Ascending aorta (tissue), 2 donors: Measurements from ENCODE around the gene TTC16. TPM values are rescaled to one million over a fixed set of nuclear protein-coding genes. Genes with fewer than 3 reads are reported as not detected.

Source experiments
- DNase-seq, 2 donors: peaks; one replicate each; pipeline ENCODE4 v3.0.0-alpha.2; 2019; ENCODE audit warnings: low spot score in 2 of 2
- H3K27ac ChIP-seq, 2 donors: fragments of 200-600 bp; sonication (generic); one replicate each; pipeline ENCODE4 v1.5.1; 2016 to 2017; ENCODE audit warnings: mild to moderate bottlenecking in 1 of 2
- H3K27me3 ChIP-seq: fragments of 200-600 bp; sonication (generic); one replicate; pipeline ENCODE4 v1.5.1; 2017
- H3K36me3 ChIP-seq, 2 donors: fragments of 200-600 bp; sonication (generic); one replicate each; pipeline ENCODE4 v1.5.1; 2016
- H3K4me1 ChIP-seq, 2 donors: fragments of 200-600 bp; sonication (generic); one replicate each; pipeline ENCODE4 v1.5.1; 2016 to 2017; ENCODE audit warnings: mild to moderate bottlenecking in 1 of 2
- H3K4me3 ChIP-seq, 2 donors: fragments of 200-600 bp; sonication (generic); one replicate each; pipeline ENCODE4 v1.5.1; 2016 to 2017; ENCODE audit warnings: mild to moderate bottlenecking in 1 of 2
- H3K9me3 ChIP-seq, 2 donors: fragments of 200-600 bp; sonication (generic); one replicate each; pipeline ENCODE4 v1.5.1; 2016
- CTCF ChIP-seq, 3 experiments: fragments of 200-600 bp in 2 of 3; fragments of 450-650 bp in 1 of 3; sonication (generic) in 2 of 3; IDR thresholded peaks; one replicate each; pipeline ENCODE4 v1.5.1; 2016 to 2019; ENCODE audit warnings: antibody characterized with exemption in 3 of 3, mild to moderate bottlenecking in 1 of 3, moderate library complexity in 1 of 3
- intact Hi-C: fragments of 100-400 bp; cut with DNase I; formaldehyde crosslinking; loops from one replicate; pipeline ENCODE4 v1.15.1; 2023
- total RNA-seq: library from RNA; depleted of rRNA; stranded (reverse); fragments of >200 nt; gene quantifications from one replicate; pipeline ENCODE4 v1.1.0, GENCODE V29; 2016

Gene TTC16
- total RNA-seq, 1 donor from 2014 or later: not detected

- TF ChIP-seq CTCF (IDR thresholded peaks at IDR 0.05): no peak
- no peaks in the 10 kb centered on the region for H3K9me3 ChIP-seq
- H3K27ac ChIP-seq: no peak overlapping the region
- intact Hi-C loops: no loop called here
- DNase-seq: no peak
- peaks cover 0 to 19% of the 10 kb centered on the region in 2 donors for H3K36me3 ChIP-seq
- H3K4me1 ChIP-seq: peaks cover 6 to 7% of the 10 kb centered on the region in 2 donors
- no peak overlapping the region for H3K4me3 ChIP-seq
- H3K27me3 ChIP-seq: no peaks in the 10 kb centered on the region
These were observed 16.6 kb downstream of the TTC16 start for GRCh38 chr9:127732444-127732843.

DNA sequence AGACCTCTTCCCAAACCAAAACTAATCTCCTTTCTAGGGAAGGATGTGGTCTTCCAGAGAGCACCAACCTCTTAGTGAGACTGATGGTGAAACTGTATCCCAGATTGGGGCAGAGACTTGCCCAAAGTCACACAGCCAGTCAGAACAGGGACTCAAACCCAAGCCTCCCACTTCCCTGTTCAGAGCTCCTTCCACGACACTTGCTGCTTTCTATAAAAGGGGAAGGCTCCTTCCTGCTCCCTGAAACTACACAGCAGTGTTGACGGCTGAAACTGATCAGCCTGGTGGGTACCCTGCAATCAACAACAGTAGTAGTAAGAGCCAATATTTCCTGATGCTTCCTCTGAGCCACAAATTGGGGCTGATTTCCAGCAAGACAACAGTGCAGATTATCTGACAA is 17.7 kb downstream of the TTC16 start:
- intact Hi-C loops: loop anchor here (1.0 to 2.0 kb wide), 2 partner anchors 137 to 143 kb away; no protein-coding TSS in a partner anchor
- Histone ChIP-seq H3K9me3 (no peaks in the 10 kb centered on the region), H3K4me3 (no peak overlapping the region), H3K27ac (no peak overlapping the region), H3K4me1 (peaks cover 6 to 7% of the 10 kb centered on the region in 2 donors), H3K36me3 (peaks cover 0 to 19% of the 10 kb centered on the region in 2 donors), H3K27me3 (no peaks in the 10 kb centered on the region)
- no peak for DNase-seq
- TF ChIP-seq CTCF (IDR thresholded peaks at IDR 0.05): no peak

- intact Hi-C loops: loop anchor here (1.0 to 2.0 kb wide), 2 partner anchors 137 to 144 kb away; no protein-coding TSS in a partner anchor
- no peaks in the 10 kb centered on the region for H3K9me3 ChIP-seq
- no peak for DNase-seq
- H3K36me3 ChIP-seq: peaks cover 0 to 19% of the 10 kb centered on the region in 2 donors
- H3K27ac ChIP-seq: peak overlapping the region; percentile 92 to 97
- TF ChIP-seq CTCF (IDR thresholded peaks at IDR 0.05): no peak
- H3K27me3 ChIP-seq: no peaks in the 10 kb centered on the region
- H3K4me3 ChIP-seq: peak overlapping the region; percentile 73 to 80
- peaks cover 6 to 7% of the 10 kb centered on the region in 2 donors for H3K4me1 ChIP-seq
These were observed 18.4 kb downstream of the TTC16 start for GRCh38 chr9:127734247-127734746.

GRCh38 chr9:127734747-127735529 is 19.1 kb downstream of the TTC16 start, which contains the start of gene TOR2A:
Gene TOR2A, minus strand, starts transcription at chr9:127735294. Its CDS starts 24 bp downstream, at chr9:127735270.
- TF ChIP-seq CTCF (IDR thresholded peaks at IDR 0.05): peak; percentile 93 to 99 (median 97)
- H3K36me3 ChIP-seq: peaks cover 0 to 19% of the 10 kb centered on the region in 2 donors
- intact Hi-C loops: loop anchor here (1.0 to 5.0 kb wide), 7 partner anchors 20 to 186 kb away; partner anchors contain the start of genes PTRH1 and STXBP1
- no peaks in the 10 kb centered on the region for H3K27me3 ChIP-seq
- peak; percentile 80 to 99 for DNase-seq
- H3K27ac ChIP-seq: peak within 1 kb of the TSS; percentile 92 to 97
- H3K4me1 ChIP-seq: peaks cover 6 to 7% of the 10 kb centered on the region in 2 donors
- no peaks in the 10 kb centered on the region for H3K9me3 ChIP-seq
- H3K4me3 ChIP-seq: peak within 1 kb of the TSS; percentile 73 to 80

DNA sequence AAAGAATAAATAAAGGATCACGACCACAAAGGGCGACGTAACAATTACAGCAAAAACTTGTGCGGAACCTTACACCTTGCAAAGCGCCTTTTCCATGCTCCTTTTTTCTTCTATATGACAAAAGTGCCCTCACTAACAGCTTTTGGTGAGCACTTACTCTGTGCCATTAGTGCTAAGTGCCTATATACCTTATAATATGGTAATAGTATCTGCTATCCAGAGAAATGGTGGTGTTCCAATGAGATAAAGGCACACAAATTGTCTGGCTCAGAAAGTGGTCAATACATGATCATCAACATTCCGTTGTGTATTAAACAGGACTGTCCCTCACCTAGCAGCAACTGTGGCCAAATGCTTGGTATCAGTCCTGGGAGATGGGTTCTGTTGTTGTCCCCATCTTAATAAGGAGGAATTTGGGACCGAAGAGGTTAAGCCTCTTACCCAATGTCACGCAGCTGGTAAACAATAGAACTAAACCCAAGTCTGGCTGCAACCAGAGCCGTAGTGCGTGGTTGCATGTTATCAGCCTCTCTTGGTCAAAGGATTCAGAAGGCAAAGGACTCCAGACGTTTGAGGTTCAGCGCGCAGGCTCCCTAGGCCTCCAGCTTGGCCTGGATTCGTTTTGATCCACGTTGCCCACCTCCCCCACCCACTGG is 19.8 kb downstream of the TTC16 start:
- Histone ChIP-seq H3K4me3 (no peak overlapping the region), H3K36me3 (peaks cover 0 to 19% of the 10 kb centered on the region in 2 donors), H3K27ac (no peak overlapping the region), H3K27me3 (no peaks in the 10 kb centered on the region), H3K9me3 (no peaks in the 10 kb centered on the region), H3K4me1 (peaks cover 6 to 7% of the 10 kb centered on the region in 2 donors)
- intact Hi-C loops: loop anchor here (1.0 to 5.0 kb wide), 6 partner anchors 20 to 186 kb away; partner anchors contain the start of genes PTRH1 and STXBP1
- no peak for TF ChIP-seq CTCF (IDR thresholded peaks at IDR 0.05)
- DNase-seq: no peak
